Measurements from ENCODE around the gene VPS8. TPM values are rescaled to one million over a fixed set of nuclear protein-coding genes. Genes with fewer than 3 reads are reported as not detected.
"Not testable (repeated sequence)": the region's sequence is repeated elsewhere in the genome, so short reads cannot be mapped to it uniquely, and the experiment has no call there.

The VPS8 gene
- total RNA-seq, 2 donors from 2014 or later: 49.7 to 70.0 TPM

DNA sequence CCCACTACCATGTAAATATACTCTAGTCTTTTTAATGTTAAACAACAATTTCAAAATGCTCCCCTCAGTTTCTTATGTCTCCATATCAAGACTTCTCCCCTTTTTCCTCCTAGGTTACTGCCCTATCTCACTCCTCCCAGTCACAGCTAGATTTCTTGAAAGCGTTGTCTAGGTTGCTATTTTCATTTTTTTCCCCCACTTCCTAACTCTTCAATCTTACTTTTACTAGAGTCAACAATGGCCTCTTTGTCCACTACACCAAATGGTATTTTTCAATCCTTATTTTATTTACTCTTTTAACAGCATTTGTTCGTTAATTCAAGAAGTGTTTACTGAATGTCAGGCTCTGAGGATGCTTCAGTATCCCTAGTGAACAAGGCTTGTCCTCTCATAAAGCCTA, 84.4 kb downstream of the VPS8 start:
- Mint-ChIP-seq H3K4me3 (no peak overlapping the region), H3K9me3 (no peaks in the 10 kb centered on the region), H3K36me3 (ENCODE audit: low read depth) (peaks cover 3% of the 10 kb centered on the region), H3K4me1 (peaks cover 19% of the 10 kb centered on the region), H3K27me3 (ENCODE audit: insufficient read depth) (no peaks in the 10 kb centered on the region), H3K27ac (no peak overlapping the region)
- Histone ChIP-seq H3K9ac (ENCODE audit: extremely low read depth, low read length, poor library complexity, severe bottlenecking) (no peak overlapping the region), H3K36me3 (ENCODE audit: control insufficient read depth, insufficient read depth, low read length) (peaks cover 9% of the 10 kb centered on the region), H3K4me1 (ENCODE audit: control insufficient read depth, insufficient read depth, low read length) (no peaks in the 10 kb centered on the region), H3K4me3 (ENCODE audit: low read length) (no peak overlapping the region), H3K9me3 (ENCODE audit: control insufficient read depth, low read length) (no peaks in the 10 kb centered on the region), H3K27me3 (ENCODE audit: control insufficient read depth, insufficient read depth, low read length, poor library complexity, severe bottlenecking) (no peaks in the 10 kb centered on the region), H3K27ac (ENCODE audit: low read depth, low read length) (no peak overlapping the region)
- 88 to 100% methylated on average over 2 of the region's 2 CpGs for WGBS, 2 experiments (ENCODE audit: insufficient coverage in 1 of 2, insufficient read length in 1 of 2)
- TF ChIP-seq, protein P1, sequence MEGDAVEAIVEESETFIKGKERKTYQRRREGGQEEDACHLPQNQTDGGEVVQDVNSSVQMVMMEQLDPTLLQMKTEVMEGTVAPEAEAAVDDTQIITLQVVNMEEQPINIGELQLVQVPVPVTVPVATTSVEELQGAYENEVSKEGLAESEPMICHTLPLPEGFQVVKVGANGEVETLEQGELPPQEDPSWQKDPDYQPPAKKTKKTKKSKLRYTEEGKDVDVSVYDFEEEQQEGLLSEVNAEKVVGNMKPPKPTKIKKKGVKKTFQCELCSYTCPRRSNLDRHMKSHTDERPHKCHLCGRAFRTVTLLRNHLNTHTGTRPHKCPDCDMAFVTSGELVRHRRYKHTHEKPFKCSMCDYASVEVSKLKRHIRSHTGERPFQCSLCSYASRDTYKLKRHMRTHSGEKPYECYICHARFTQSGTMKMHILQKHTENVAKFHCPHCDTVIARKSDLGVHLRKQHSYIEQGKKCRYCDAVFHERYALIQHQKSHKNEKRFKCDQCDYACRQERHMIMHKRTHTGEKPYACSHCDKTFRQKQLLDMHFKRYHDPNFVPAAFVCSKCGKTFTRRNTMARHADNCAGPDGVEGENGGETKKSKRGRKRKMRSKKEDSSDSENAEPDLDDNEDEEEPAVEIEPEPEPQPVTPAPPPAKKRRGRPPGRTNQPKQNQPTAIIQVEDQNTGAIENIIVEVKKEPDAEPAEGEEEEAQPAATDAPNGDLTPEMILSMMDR (conservative IDR thresholded peaks at IDR 0.05): no peak
- DNase-seq: no peak

GRCh38 chr3:184899953-184900595, 88.1 kb downstream of the VPS8 start:
- Histone ChIP-seq H3K9ac (ENCODE audit: extremely low read depth, low read length, poor library complexity, severe bottlenecking) (no peak overlapping the region), H3K36me3 (ENCODE audit: control insufficient read depth, insufficient read depth, low read length) (peaks cover 34% of the 10 kb centered on the region), H3K27me3 (ENCODE audit: control insufficient read depth, insufficient read depth, low read length, poor library complexity, severe bottlenecking) (no peaks in the 10 kb centered on the region), H3K4me3 (ENCODE audit: low read length) (no peak overlapping the region), H3K4me1 (ENCODE audit: control insufficient read depth, insufficient read depth, low read length) (no peaks in the 10 kb centered on the region), H3K9me3 (ENCODE audit: control insufficient read depth, low read length) (peaks cover 21% of the 10 kb centered on the region), H3K27ac (ENCODE audit: low read depth, low read length) (no peak overlapping the region)
- WGBS, 2 experiments (ENCODE audit: insufficient coverage in 1 of 2, insufficient read length in 1 of 2): 46 to 55% methylated on average over 5 of the region's 5 CpGs
- no peak for DNase-seq
- Mint-ChIP-seq H3K9me3 (peaks cover 17% of the 10 kb centered on the region), H3K4me3 (no peak overlapping the region), H3K27me3 (ENCODE audit: insufficient read depth) (no peaks in the 10 kb centered on the region), H3K36me3 (ENCODE audit: low read depth) (peaks cover 25% of the 10 kb centered on the region), H3K4me1 (peaks cover 19% of the 10 kb centered on the region), H3K27ac (peak overlapping the region; percentile 64)
- TF ChIP-seq, protein P1 (conservative IDR thresholded peaks at IDR 0.05): no peak

DNA sequence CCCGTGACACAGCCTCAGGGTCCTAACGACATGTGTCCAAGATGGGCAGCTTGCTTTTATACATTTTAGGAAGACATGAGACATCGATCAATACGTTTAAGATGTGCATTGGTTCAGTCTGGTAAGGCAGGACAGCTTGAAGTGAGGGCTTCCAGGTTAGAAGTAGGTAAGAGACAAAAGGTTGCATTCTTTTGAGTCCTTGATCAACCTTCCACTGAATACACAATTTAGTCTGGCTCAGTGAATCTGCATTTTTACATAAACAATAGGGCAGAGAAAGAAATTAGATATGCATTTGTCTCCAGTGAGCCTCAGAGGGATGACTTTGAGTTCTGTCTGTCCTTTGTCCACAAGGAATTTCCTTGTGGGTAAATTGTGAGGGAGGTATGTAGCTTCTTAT, 95.1 kb downstream of the VPS8 start:
- Mint-ChIP-seq H3K4me3 (peak overlapping the region; percentile 10), H3K9me3 (peaks cover 22% of the 10 kb centered on the region), H3K27ac (peak overlapping the region; percentile 94), H3K4me1 (peaks cover 49% of the 10 kb centered on the region), H3K36me3 (ENCODE audit: low read depth) (peaks cover 31% of the 10 kb centered on the region)
- Histone ChIP-seq H3K4me1 (ENCODE audit: control insufficient read depth, insufficient read depth, low read length) (peaks cover 11% of the 10 kb centered on the region), H3K9ac (ENCODE audit: extremely low read depth, low read length, poor library complexity, severe bottlenecking) (peak overlapping the region; percentile 38), H3K27ac (ENCODE audit: low read depth, low read length) (peak overlapping the region; percentile 69), H3K9me3 (ENCODE audit: control insufficient read depth, low read length) (peaks cover 41% of the 10 kb centered on the region), H3K4me3 (ENCODE audit: low read length) (peak overlapping the region; percentile 57), H3K36me3 (ENCODE audit: control insufficient read depth, insufficient read depth, low read length) (peaks cover 24% of the 10 kb centered on the region)
- WGBS, 2 experiments (ENCODE audit: insufficient coverage in 1 of 2, insufficient read length in 1 of 2): 60 to 77% methylated on average over 4 of the region's 4 CpGs
- H3K27me3 Mint-ChIP-seq (ENCODE audit: insufficient read depth); H3K27me3 ChIP-seq (ENCODE audit: control insufficient read depth, insufficient read depth, low read length, poor library complexity, severe bottlenecking): not testable (repeated sequence)
- peak; percentile 54 for DNase-seq
